ENCODE results near the gene RPL38. TPM values are rescaled to one million over a fixed set of nuclear protein-coding genes. Genes with fewer than 3 reads are reported as not detected.

Gene RPL38
- total RNA-seq, 1 donor from 2014 or later: 571 TPM

GRCh38 chr17:74158761-74159160 is 44.7 kb upstream of the RPL38 start:
- no peak overlapping the region for H3K27ac ChIP-seq
- no peak overlapping the region for H3K4me3 ChIP-seq
- H3K4me1 ChIP-seq: no peaks in the 10 kb centered on the region
- no peaks in the 10 kb centered on the region for H3K9me3 ChIP-seq
- DNase-seq (ENCODE audit: extremely low spot score in 2 of 2): peak in 1 of 2 donors; percentile 9
- H3K27me3 ChIP-seq: no peaks in the 10 kb centered on the region
- TF ChIP-seq CTCF (IDR thresholded peaks at IDR 0.05): no peak
- TF ChIP-seq POLR2AphosphoS5 (IDR thresholded peaks at IDR 0.05; ENCODE audit: insufficient read depth in 1 of 2, low read depth in 1 of 2): no peak
- TF ChIP-seq POLR2A (IDR thresholded peaks at IDR 0.05): no peak
- intact Hi-C loops (cut with DNase I): no loop called here
- H3K36me3 ChIP-seq: no peaks in the 10 kb centered on the region

DNA sequence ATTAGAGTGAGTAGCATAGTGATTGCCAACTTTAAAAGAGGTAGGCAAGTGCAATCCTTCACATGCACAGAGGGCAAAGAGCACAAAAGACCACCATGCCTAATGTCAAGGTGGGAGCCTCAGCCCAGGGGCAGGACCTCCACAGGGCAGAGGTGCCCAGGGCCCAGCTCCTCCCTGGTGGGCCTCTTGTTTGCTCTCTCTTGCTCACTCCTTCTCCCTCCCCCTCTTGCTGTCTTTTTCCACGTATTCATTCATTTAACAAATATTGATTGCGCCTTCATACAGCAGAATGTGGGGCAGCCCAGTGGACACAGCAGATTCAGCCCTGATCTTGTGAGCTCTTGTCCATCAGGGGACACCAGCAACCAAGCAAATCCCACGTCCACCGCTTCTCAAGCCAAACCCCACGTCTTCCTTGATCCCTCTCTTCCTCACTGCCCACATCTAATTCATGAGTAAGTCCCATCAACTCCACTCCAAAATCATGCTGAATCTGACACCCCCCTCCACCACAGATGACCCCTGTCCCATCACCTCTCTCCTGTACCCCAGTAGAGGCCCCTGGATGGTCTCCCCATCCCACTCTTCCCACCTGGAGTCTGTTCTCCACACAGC is 44.1 kb upstream of the RPL38 start:
- Histone ChIP-seq H3K9me3 (no peaks in the 10 kb centered on the region), H3K27me3 (no peaks in the 10 kb centered on the region)
- peak; percentile 40 to 85 for DNase-seq (ENCODE audit: extremely low spot score in 2 of 2)

DNA sequence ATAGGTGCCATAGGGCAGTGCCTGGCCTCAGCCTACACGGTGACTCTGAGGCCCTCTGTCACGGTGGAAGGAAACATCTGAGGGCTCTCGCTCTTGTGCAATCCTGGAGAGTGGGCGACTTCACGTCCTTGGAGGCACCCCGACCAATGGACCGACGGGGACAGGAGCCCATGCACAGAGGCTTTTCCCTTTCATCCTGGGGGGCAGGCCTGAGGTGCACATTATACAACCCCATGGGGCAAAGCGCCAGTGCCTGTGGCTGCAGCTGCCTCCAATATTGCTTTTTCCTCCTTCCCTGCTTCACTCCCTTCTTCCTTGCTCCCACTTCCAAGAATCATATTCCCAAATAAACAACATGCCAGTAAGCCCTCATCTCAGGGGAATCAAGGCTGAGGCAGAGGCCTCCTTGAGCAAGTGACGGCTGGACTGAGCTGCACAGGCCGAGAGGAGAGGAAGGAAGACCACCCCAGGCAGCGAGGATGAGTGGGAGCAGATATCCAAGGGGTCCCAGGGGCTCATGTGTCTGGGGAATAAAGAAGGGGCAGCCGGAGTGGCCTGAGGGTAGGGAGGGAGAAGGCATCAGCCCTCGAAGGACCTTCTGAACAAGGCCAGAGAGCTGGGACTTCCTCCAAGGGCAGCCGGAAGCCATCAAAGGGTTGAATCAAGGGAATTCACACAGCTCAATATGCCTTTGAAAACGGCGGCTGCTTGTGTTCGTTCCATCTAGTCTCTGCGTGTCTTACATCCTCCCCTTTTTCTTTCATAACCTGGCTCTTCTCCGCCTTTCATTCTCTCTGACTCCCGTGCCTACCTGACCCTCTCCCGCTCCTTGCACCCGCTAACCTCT is 42.6 kb upstream of the RPL38 start:
- Histone ChIP-seq H3K27me3 (no peaks in the 10 kb centered on the region), H3K27ac (no peak overlapping the region), H3K4me3 (no peak overlapping the region), H3K4me1 (no peaks in the 10 kb centered on the region), H3K9me3 (no peaks in the 10 kb centered on the region), H3K36me3 (no peaks in the 10 kb centered on the region)
- TF ChIP-seq CTCF (IDR thresholded peaks at IDR 0.05) (no peak), POLR2AphosphoS5 (IDR thresholded peaks at IDR 0.05; ENCODE audit: insufficient read depth in 1 of 2, low read depth in 1 of 2) (no peak), POLR2A (IDR thresholded peaks at IDR 0.05) (no peak)
- intact Hi-C loops (cut with DNase I): no loop called here
- DNase-seq (ENCODE audit: extremely low spot score in 2 of 2): peak; percentile 47 to 55

More for the DNA sequence above, 44.1 kb upstream of the RPL38 start:
- intact Hi-C loops (cut with DNase I): no loop called here
- no peaks in the 10 kb centered on the region for H3K4me1 ChIP-seq
- H3K36me3 ChIP-seq: no peaks in the 10 kb centered on the region
- TF ChIP-seq CTCF (IDR thresholded peaks at IDR 0.05) (no peak), POLR2A (IDR thresholded peaks at IDR 0.05) (no peak), POLR2AphosphoS5 (IDR thresholded peaks at IDR 0.05; ENCODE audit: insufficient read depth in 1 of 2, low read depth in 1 of 2) (no peak)
- H3K27ac ChIP-seq: no peak overlapping the region
- no peak overlapping the region for H3K4me3 ChIP-seq

GRCh38 chr17:74161503-74161875 is 42.0 kb upstream of the RPL38 start:
- no peaks in the 10 kb centered on the region for H3K27me3 ChIP-seq
- no peak overlapping the region for H3K4me3 ChIP-seq
- intact Hi-C loops (cut with DNase I): no loop called here
- H3K9me3 ChIP-seq: no peaks in the 10 kb centered on the region
- no peaks in the 10 kb centered on the region for H3K4me1 ChIP-seq
- H3K36me3 ChIP-seq: no peaks in the 10 kb centered on the region
- peak; percentile 34 to 81 for DNase-seq (ENCODE audit: extremely low spot score in 2 of 2)
- no peak overlapping the region for H3K27ac ChIP-seq
- TF ChIP-seq POLR2AphosphoS5 (IDR thresholded peaks at IDR 0.05; ENCODE audit: insufficient read depth in 1 of 2, low read depth in 1 of 2): no peak
- TF ChIP-seq CTCF (IDR thresholded peaks at IDR 0.05): no peak
- TF ChIP-seq POLR2A (IDR thresholded peaks at IDR 0.05): no peak
